T follicular helper cell (primary cell): ENCODE measurements around the gene GPS1.

Source experiments
- DNase-seq: peaks from one replicate; pipeline ENCODE4 v3.0.0-alpha.2; 2020; ENCODE audit warnings: low read depth

The GPS1 gene

DNA sequence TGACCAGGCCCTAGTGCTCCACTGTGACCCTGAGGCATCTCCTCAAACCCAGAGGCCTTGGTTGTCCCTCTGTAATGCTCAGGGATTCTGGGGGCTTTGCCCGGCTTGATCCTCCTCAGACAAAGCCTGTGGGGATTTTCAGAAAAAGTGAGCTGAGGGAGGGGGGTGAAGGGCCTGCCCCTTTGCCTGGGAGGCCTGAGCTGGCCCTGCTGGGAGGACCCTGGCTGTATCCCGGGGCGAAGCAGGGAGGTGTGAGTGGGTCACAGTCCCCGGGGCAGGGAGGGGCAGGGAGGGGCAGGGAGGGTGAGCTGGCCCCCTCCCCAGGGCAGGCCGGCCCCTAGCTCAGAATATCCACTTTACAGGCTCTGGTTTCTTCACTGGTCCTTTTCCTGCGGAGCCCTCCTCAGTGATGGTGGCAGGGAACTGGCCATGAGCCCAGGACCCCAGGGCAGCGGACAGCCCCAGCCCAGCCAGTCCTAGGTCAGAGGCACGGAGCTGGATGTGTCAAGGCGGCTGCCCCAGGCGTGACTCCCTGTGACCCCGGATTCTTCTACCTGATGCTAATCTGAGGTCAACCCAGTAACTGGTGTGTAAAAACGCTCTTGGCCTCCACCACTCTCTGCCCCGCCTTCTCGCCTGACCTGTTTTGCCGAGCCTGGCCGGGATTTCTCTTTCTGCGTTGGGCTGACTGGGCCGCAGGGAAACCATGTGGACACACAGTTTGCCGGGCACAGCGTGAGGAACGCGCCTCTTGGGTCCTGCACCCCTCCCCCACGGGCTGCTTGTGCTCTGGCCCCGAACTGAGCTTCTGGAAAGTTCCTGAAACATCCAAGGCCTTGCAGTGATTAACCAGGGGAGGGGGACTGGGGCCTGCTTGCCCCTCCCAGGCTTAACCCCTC lies 52.1 kb downstream of the GPS1 start:
- no peak for DNase-seq

GRCh38 chr17:82104797-82105416 lies 53.2 kb downstream of the GPS1 start:
- no peak for DNase-seq

GRCh38 chr17:82105417-82105881 lies 53.8 kb downstream of the GPS1 start:
- DNase-seq: no peak

DNA sequence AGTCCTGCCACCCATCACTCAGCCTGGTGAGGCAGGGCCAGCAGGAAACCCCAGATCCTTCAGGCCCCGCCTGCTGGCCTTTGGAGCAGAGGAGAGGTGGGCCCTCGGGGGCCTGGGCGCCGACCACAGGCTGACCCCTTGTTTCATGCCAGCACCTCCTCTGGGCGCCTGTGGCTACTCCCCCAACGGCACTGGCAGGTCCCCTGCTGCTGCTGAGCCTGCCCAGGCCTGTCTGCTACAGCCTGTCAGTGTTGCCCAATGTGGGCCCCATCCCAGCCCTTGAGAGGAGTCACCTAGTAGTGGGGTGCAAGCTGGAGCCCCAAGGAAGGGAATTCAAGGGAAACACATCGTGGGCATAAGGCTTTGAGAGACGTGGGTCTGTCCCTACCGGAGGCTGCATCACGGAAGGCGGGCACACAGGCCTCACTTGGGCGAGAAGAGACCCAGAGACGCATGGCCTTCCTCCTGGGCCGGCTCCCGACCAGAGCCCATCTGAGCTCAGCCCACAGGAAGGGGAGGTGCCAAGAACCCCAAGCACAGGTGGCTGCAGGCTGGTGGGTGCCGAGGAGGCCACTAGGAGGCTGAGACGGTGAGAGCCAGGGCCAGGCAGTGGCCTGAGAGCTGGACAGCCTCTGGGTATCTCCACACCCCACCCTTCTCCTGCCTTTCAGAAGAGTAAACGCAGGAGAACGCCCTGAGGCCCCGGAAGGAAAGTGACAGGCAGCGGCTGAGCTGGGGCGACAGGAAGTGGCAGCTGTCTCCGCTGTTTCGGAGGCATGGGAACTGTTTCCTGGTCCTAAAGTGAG lies 54.4 kb downstream of the GPS1 start:
- no peak for DNase-seq

GRCh38 chr17:82106688-82107305 lies 55.1 kb downstream of the GPS1 start:
- DNase-seq: no peak
